Fibroblast of gingiva (primary cell): Measurements from ENCODE around the gene DOHH.

Experiments
- DNase-seq: peaks from one replicate; pipeline ENCODE4 v3.0.0-alpha.2; 2011; ENCODE audit warnings: low read depth

The DOHH gene, protein sequence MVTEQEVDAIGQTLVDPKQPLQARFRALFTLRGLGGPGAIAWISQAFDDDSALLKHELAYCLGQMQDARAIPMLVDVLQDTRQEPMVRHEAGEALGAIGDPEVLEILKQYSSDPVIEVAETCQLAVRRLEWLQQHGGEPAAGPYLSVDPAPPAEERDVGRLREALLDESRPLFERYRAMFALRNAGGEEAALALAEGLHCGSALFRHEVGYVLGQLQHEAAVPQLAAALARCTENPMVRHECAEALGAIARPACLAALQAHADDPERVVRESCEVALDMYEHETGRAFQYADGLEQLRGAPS

DNA sequence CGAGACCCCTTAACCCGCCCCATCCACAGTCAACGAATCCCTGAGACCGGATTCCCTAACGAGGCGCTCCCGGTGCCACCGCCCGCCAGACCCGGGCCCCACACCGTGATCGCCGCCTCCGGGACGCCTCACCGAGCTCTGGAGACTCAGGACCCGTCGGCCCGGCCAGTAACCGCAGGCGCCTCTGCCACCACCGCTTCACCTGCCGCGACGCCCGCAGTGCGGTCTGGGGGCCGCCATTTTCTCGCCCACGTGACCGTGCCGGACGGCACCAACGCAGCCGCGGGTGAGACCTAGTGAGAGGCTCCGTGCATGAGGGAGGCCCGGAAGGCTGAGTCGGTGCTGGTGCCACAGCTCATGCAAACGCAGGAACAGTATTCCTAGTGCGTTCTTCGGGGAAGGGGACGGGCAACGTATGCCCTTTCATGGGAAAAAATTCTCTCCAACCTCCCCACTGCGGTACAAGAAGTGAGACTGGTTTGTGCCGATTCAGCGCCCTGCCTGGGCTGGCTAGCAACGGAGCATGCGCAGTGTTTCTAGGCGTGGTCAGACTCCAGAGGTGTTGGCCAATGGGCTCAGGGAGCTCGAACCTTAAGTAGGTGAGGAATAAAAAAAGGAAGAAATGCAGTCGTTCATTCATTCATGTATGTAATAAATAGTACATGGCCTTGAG is at the start of gene DOHH:
TSS of gene DOHH (minus strand) at position 246 of the 673 bp plus-strand sequence. CDS start 3,860 bp downstream, outside the sequence.
- peak; percentile 94 for DNase-seq

DNA sequence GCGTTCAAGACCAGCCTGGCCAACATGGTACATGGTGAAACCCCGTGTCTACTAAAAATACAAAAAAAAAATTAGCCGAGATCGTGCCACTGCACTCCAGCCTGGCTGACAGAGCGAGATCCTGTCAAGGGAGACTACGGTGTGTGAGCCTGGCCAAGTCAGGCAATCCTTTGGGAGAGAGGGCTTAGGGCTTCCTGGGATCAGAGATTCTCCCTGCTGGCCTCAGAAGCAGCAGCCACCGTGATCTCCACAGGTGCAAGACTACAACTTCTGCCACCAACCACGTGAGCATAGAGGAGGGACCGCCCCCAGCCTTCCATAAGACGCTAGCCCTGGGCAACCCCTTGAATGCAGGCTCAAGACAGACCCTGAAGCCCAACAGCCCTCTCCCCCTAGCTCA is 49.3 kb upstream of the DOHH start:
- DNase-seq: no peak

DNA sequence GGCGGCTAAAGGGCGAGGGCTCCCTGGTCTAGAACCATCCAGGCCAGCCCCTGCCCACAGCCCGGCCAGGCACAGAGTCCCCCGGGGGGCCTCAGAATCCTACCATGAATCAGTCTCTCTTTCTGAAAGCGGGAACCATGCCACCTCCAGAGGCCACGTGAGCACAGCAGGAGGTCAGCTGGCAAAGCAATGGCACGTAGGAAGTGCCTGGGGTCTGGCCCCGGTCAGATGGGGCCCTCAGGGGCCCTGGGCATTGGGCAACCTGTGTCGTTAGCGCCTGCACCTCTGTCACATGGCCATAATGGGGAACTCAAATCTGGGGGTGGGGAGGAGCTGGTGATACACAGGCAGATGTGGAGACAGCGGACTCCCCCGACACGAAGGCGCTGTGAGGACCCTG is 48.1 kb upstream of the DOHH start:
- no peak for DNase-seq

DNA sequence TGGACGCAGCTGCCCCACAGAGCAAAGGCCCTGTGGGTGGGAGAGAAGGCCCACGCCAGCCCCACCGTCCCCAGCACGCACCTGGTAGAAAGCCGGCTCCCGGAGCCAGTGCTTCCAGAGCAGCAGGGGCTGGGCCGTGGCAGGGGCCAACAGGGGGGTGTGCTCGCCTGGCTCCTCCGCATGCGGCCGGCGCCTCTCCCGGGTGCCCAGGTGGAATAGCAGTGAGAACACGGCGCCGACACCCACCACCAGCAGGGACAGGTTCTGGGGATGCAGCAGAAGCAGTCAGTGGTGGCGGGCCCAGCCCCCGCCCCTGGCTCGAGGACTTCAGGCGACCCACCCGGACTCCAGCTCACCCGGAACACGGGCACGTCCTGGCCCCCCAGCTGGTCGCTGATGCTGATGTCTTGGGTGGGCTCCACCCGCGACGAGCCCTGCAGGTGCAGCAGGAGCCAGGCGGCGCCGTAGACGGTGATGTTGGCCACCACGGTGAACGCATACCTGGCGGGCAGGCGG is 47.4 kb upstream of the DOHH start:
- DNase-seq: no peak

DNA sequence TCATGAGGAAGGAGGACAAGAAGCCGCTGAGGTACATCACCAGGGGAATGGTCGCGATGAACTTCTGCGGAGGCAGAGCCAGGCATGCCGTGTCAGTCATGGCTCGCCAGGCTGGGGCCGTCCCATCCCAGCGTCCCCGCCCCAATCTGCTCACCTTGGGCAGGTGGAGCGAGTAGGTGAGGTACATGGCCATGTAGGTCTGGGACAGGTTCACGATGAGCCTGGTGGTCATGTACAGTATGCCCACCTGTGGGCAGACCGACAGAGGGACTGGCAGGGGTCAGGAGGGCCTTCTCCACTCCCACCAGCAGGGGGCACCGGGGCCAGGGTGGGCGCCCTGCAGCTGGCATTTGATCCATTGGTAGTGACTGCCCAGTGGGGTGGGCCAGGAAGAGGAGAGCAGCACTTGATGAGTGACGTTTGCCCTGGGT is 46.8 kb upstream of the DOHH start:
- no peak for DNase-seq

DNA sequence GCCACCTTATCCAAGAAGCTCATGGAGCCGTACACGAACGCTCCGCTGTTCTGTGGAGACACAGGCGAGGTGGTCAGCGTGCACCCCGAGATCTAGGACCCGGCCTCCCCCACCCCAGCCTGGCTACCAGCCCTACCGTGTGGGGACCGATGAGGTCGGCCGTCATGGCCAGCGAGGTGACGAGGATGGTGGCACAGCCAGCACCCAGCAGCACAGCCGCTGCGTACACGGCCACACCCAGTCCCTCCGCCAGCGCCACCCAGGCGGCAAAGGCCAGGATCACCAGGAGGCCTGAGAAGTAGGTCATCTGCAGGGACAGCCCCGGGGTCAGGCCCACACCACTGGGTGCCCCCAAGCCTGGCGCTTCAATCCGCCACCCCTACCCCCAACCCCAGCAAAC is 45.6 kb upstream of the DOHH start:
- DNase-seq: no peak

DNA sequence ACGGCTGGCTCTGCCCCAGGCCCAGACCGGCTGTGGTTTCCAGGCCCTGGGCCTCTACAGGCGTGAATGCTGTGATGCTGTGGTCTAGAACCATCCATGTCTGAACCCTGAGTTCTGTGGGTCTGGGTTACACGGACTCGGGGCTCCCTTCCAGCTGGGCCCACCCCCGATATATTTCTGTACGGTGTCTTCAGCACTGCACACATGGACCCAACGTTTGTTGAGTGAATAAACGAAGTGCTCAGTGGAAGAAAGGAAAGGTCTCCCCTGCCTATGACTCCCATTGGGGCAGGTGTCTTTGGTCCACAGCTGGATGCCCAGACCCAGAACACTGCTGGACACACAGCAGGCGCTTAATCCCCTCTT is 45.2 kb upstream of the DOHH start:
- no peak for DNase-seq

DNA sequence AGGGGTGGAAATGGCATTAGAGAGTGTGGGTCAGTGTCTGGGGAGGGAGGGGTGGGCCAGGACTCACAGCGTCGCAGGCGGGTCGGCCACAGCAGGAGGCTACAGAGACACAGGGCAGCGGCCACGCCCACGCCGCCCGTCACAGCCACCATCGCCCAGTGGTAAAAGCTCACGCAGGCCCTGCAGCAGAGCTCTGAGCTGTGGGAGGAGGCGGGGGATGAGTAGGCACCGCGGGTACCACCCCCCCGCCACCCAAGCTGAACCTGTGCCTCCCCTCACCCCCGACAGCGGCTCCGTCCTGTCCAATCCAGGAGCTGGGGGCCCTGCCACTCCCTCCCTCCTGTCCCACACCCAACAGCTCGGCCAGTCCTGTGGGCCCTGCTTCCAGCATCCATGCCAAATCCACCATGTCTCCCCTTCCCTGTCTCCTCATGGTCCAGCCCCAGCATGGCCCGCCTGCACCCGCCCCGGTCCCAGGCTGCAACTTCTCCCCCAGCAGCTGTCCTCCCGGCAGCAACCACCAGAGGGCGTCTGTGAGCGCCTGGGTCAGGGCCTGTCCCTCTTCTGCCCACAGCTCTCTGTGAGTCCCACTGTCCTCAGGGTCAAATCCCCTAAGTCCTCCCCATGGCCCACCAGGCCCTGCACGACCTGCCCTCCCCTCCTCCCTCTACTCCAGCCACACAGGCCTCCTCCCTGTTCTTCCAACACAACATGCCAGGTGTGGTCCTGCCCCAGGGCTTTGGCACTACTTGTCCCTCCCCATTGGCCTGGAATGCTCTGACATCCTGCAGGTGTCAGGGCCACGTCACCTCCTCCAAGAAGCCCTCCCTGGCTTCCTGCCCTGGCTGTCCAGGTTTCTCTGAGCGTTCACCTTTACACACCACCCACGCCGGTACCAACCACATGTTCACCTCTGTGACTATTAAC is 44.5 kb upstream of the DOHH start:
- DNase-seq: no peak

DNA sequence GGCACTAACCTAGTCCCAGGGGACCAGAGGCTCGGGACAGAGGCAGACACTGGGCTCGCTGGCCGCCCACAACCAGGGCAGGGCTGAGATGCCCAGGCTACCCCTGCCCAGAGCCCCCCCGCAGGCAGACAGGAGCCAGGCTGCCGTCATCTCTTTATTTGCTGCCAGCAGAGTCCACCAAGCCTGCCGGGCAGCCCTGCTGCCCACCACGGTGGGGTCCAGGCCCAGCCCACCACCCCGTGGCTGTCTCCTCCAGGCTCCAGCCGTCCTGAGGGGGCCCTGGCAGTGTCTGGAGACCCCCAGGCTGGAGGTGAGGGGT is 43.5 kb upstream of the DOHH start:
- no peak for DNase-seq

DNA sequence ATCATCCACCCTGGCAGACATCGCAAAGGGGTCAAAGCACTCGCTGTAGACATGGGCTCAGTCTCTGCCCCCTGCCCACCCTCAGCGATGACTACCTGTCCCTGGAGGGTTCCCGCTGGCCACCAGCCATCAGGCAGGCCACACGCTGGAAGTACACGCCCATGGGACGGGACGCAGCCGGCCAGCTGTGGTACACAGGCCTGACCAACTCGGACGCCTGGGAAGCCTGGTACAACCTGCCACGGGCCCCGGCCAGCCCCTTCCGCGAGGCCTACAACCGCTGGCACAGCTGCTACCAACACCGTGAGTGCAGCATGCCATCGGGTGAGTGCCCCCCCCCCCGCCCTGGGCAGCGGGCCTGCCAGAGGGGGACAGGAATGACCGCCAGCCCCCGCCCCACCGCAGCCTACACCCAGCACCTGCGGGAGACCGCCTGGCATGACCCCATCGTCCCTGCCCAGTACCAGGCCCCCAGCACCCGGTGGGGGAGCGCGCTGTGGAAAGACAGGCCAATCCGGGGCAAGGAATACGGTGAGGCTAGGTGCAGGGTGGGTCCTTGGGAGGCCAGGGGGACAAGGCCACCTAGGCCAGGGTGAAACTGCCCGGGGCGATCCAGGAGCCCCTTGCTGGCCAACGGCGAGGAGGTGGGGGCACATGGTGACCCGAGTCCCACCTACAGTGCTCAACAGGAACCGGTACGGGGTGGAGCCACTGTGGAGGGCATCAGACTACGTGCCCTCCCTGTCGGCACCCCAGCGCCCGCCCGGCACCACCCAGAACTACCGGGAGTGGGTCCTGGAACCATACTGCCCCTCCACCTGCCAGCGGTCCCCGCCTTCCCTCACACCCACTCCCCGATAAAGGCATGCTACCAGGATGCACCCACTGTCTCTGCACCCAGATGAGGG is 42.9 kb upstream of the DOHH start:
- no peak for DNase-seq

DNA sequence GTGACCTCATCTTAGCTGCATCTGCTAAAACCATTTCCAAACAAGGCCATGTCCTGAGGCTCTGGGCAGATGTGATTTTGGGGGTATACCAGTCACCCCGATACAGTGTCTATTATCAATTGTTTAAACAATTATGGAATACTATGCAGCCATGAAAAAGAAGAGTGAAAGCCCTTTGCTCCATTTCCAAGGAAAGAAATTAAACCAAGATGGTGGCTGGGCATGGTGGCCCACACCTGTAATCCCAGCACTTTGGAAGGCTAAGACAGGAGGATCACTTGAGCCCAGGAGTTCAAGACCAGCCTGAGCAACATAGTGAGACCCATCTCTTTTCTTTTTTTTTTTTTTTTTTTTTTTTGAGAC is 39.3 kb upstream of the DOHH start:
- no peak for DNase-seq

DNA sequence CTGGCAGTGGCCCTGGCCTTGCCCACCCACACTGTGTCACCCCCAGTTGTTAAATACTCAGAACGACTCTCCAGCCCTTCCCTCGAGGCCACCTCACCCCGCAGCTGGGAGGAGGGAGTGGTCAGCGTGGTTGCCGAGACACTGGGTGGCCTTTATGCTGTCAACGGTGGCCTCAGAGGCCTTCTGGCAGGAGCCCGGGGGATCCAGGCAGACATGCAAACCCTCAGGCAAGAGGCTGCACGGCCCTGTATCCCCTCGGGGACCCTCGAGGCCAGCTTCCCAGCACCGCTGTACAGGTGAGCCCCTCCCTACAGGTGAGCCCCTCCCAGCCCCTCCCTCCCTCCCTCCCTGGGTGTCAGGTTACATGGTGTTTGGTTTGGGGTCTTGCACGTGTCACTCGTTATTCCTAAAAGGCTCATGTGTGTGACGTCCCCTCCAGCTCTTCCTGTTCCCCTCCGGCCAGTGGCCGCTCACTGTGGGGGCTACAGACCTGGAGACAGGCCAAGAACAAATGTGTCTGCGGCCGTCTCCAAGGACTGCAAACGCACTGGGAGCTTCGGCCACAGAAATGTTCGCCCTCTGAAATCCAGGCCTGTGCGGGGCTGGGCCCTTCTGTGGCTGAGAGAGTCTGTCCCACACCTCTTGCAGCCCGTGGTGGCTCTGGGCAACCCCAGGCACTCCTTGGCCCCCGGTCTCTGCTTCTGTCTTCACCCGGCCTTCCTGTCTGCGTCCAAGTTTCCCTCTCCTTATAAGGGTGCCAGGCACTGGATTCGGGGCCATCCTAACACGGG is 38.7 kb upstream of the DOHH start, which contains the start of gene TEKTIP1:
TSS of gene TEKTIP1 (plus strand) at position 210 of the 791 bp plus-strand sequence. CDS start at position 214, 4 bp downstream.
- no peak for DNase-seq

DNA sequence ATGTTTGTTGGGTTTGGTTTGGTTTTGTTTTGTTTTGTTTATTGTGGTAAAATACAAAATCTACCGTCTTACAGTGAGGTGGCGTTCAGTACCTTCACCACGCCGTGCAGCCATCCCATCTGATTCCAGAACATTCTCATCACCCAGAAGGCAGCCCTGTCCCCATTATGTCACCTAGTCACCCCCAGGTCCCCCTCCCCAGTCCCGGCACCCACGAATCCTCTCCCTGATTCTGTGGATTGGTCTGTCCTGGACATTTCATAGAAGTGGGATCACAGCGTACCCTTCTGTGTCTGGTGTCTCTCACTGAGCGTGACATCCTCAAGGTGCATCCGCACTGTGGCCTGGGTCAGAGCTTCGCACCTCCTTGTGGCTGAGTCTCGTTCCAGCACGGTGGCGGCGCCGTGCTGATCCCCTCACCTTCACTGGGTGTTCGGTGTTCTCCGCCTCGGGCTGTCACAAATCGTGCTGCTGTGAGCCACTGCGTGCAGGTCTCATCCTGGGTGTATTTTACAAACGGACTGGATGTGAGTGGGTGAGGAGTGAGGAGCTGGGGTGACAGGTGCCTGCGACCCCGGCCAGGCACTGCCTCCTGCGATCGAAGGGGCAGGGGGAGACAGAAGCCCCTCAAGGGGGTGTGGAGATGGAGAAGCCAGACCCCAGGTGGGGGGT is 37.9 kb upstream of the DOHH start:
- no peak for DNase-seq

DNA sequence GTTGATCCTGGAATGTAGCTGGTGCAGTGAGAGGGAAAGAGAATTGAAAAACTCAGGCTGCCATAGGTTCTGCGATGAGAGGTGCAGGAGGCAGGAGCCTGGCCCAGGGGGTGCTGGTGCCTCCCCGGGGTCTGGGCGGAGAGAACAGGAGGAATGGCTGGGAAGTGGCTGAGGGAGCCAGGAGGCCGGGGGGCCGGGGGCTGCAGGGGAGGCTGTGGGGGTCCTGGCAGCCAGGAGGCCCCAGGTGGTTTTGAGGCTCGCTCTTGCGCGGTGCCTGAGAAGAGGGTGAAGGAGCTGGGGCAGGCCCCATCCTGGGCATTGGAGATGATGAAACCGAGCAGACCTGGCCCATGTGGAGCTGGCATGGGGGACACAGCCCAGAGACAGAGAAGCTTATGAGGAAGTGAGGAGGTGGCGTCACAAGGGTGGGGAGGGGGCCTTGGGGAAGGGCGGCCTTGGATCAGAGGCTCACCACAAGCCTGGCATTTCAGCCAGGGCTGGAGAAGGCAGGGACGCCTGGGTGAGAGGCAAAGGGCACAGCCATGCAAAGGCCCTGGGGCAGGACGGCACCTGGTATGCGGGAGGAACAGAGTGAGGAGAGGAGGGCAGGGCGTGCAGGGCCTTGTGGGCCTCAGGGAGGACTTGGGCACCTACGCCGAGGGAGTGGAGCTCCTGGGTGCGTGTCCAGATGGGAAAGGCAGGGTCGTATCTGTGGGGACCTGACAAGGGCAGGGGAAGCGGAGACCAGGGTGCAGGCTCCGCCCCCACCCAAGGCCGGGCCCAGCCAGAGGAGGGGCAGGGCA is 37.2 kb upstream of the DOHH start:
- no peak for DNase-seq

DNA sequence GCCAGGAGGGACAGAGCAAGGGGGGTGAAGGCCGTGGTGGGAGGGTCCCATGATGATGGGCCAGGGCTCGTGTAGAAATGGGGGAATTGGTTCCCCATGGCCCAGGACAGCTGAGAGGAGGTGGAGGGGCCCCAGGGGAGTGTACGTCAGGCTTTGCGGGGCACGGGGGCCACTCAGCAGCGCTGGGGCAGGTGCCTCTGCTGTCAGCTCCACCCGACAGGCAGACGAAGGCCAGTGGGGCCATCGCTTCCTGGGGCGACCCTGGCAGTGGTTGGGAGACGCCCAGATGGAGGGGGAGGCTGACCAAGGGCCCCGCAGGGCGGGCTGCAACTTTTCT is 36.6 kb upstream of the DOHH start:
- DNase-seq: no peak

DNA sequence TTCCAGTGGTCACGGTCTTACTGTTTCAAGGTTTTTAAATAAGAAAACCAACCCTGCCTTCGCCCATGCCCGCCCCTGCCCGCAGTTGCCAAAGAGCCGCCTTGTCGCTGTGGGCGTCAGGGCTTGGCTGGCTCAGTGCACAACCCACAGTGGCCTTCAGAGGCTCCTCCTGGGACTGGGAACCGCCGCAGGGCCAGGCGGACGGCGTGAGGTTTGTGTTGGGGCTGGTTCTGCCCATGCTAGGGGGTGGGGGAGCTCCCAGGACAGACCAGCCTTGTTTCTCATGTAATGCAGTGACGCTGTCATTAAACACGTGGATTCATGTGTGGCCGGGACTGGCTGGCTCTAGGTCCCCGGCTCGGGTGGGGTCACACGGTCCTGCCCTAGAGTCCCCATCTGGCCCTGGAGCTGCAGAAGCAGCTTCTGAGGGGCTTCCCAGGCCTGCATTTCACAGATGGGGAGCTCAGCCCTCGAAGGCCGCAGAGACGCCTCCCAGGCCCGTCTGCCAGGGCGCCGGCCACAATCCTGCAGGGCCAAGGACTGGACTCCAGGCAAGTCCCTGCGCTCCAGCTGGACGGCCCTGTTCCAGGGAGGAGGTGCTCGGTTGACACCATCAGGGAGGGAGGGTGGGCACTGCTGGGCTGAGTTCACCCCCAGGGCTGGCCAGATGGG is 36.1 kb upstream of the DOHH start:
- DNase-seq: peak; percentile 50

DNA sequence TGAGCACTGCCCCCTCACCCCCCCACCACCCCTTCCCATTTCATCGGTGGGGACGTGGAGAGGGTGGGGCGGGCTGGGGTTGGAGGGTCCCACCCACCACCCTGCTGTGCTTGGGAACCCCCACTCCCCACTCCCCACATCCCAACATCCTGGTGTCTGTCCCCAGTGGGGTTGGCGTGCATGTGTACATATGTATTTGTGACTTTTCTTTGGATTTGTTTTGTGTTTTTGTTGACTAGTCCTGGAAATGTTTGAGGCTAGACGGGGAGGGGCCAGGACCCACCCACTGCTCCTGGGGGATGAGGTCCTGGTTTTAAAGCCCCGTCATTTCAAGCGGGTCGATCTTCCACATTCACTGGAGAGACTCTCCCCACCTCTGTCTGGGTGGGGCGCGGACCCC is 35.5 kb upstream of the DOHH start:
- DNase-seq: no peak

DNA sequence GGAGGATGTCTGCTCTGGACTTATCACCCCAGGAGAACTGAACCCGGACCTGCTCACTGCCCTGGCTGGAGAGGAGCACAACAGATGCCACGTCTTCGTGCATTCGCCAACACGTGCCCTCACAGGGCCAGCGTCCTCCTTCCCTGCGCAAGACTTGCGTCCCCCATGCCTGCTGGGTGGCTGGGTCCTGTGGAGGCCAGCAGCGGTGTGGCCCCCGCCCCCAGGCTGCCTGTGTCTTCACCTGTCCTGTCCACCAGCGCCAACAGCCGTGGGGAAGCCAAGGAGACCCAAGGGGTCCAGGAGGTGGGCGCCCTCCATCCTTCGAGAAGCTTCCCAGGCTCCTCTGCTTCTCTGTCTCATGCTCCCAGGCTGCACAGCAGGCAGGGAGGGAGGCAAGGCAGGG is 35.1 kb upstream of the DOHH start:
- DNase-seq: no peak

DNA sequence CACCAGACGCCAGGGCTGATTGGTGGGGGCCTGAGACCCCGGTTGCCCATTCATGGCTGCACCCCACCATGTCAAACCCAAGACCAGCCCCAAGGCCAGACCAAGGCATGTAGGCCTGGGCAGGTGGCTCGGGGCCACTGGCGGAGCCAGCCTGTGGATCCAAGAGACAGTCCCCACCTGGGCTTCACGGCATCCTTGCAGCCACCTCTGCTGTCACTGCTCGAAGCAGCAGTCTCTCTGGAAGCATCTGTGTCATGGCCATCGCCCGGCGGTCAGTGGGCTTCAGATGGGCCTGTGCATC is 34.7 kb upstream of the DOHH start:
- no peak for DNase-seq
